ENCODE results near the gene SLC25A29.

DNA sequence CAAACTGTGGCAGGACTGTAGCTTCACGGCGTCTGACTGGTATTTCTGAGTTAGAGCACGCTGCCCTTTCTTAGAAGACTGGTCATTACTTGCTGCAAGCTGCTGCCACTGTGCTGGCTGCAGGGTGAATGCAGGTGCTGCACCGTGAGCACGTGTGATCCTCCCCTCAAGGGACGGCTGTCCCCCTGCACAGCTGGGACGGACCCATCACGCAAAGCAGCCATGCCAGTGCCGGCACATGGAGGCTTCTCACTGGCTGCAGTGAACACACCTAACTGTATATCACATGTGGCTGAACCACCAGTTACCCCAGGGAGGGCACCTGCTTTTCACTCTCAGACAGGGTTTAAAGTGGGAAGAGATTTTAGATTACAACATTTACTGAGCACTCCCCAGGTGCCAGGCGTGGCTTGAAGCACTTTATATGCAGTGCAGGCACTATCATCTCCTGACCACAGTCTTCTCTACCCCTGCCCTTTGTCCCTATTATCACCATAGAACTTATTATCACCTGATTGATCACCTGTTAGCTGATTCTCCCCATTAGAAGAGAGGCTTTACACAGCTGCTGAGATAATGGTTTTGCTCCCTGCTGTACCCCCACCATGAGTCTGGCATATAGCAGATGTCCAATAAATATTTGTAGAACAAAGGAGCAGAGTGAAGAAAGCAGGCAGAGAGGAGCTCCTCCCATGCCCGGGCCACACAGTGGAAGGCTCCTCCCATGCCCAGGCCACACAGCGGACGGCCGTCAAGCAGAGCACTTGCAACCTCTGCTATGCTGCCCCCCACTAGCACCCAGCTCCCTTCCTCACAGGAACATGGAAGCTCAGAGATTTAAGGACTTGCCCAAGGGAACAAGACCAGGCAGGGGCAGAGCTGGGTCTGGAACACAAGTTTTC, 42.8 kb upstream of the SLC25A29 start:
- TF ChIP-seq, protein P1, sequence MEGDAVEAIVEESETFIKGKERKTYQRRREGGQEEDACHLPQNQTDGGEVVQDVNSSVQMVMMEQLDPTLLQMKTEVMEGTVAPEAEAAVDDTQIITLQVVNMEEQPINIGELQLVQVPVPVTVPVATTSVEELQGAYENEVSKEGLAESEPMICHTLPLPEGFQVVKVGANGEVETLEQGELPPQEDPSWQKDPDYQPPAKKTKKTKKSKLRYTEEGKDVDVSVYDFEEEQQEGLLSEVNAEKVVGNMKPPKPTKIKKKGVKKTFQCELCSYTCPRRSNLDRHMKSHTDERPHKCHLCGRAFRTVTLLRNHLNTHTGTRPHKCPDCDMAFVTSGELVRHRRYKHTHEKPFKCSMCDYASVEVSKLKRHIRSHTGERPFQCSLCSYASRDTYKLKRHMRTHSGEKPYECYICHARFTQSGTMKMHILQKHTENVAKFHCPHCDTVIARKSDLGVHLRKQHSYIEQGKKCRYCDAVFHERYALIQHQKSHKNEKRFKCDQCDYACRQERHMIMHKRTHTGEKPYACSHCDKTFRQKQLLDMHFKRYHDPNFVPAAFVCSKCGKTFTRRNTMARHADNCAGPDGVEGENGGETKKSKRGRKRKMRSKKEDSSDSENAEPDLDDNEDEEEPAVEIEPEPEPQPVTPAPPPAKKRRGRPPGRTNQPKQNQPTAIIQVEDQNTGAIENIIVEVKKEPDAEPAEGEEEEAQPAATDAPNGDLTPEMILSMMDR (IDR thresholded peaks at IDR 0.05) = no peak
- no peak for TF ChIP-seq POLR2AphosphoS5 (IDR thresholded peaks at IDR 0.05)

All from breast epithelium (tissue), 3 donors.